ENCODE data around the gene ST6GAL2. TPM values are rescaled to one million over a fixed set of nuclear protein-coding genes. Genes with fewer than 3 reads are reported as not detected.

Gene ST6GAL2
- 1 to 10 TPM in 1 of 2 donors, under 1 TPM in 1; 0.95 to 4.0 TPM for total RNA-seq
- polyA plus RNA-seq: under 1 TPM; 0.02 to 0.16 TPM
- long read RNA-seq, donor 1: 0 reads
- long read RNA-seq, donor 2: 0 reads
- long read RNA-seq, donor 3: 0 reads
- long read RNA-seq, donor 4: 0 reads
- long read RNA-seq, donor 5: 0 reads

- 1% methylated on average over 87 to 118 of the region's 118 CpGs for WGBS, 2 donors
- Histone ChIP-seq H3K9ac (ENCODE audit: insufficient read depth in 1 of 2, low read length in 2 of 2) (peak within 1 kb of the TSS in 1 of 2 donors; percentile 32), H3K27ac (ENCODE audit: low read depth in 1 of 2, low read length in 1 of 2) (no peak within 1 kb of the TSS), H3K4me3 (peak within 1 kb of the TSS; percentile 5), H3K4me1 (ENCODE audit: control insufficient read depth in 5 of 5, insufficient read depth in 5 of 5, low read length in 5 of 5) (peaks cover 0 to 18% (median 4%) of the 10 kb centered on the region in 5 donors), H3K9me3 (ENCODE audit: control insufficient read depth in 4 of 4, insufficient read depth in 3 of 4, low read length in 3 of 4) (no peaks in the 10 kb centered on the region), H3K36me3 (ENCODE audit: control insufficient read depth in 4 of 4, insufficient read depth in 4 of 4, low read length in 4 of 4) (no peaks in the 10 kb centered on the region), H3K27me3 (ENCODE audit: control insufficient read depth in 3 of 3, insufficient read depth in 3 of 3, low read length in 2 of 3) (peaks cover 20 to 33% (median 26%) of the 10 kb centered on the region in 3 donors)
- no peak for TF ChIP-seq CTCF (IDR thresholded peaks at IDR 0.05; ENCODE audit: control extremely low read depth, extremely low read depth)
- DNase-seq (peak; percentile 48 to 60 (median 52)), ATAC-seq (ENCODE audit: insufficient read depth, low FRiP score) (peak; percentile 22)
Observed at GRCh38 chr2:106885971-106886915, at the start of gene ST6GAL2. Gene ST6GAL2 (minus strand): TSS chr2:106886167. CDS start chr2:106843977, 42,190 bp downstream.

GRCh38 chr2:106932644-106933043 lies 46.7 kb upstream of the ST6GAL2 start:
- no peak for DNase-seq
- no peak overlapping the region for H3K9ac ChIP-seq (ENCODE audit: insufficient read depth in 1 of 2, low read length in 2 of 2)
- no peaks in the 10 kb centered on the region for H3K36me3 ChIP-seq (ENCODE audit: control insufficient read depth in 4 of 4, insufficient read depth in 4 of 4, low read length in 4 of 4)
- 50 to 81% methylated on average over 3 of the region's 3 CpGs for WGBS, 2 donors
- H3K27ac ChIP-seq (ENCODE audit: low read depth in 1 of 2, low read length in 1 of 2): no peak overlapping the region
- no peaks in the 10 kb centered on the region for H3K4me1 ChIP-seq (ENCODE audit: control insufficient read depth in 5 of 5, insufficient read depth in 5 of 5, low read length in 5 of 5)
- no peak for TF ChIP-seq CTCF (IDR thresholded peaks at IDR 0.05; ENCODE audit: control extremely low read depth, extremely low read depth)
- H3K27me3 ChIP-seq (ENCODE audit: control insufficient read depth in 3 of 3, insufficient read depth in 3 of 3, low read length in 2 of 3): no peaks in the 10 kb centered on the region
- no peak overlapping the region for H3K4me3 ChIP-seq
- no peak for ATAC-seq (ENCODE audit: insufficient read depth, low FRiP score)
- H3K9me3 ChIP-seq (ENCODE audit: control insufficient read depth in 4 of 4, insufficient read depth in 3 of 4, low read length in 3 of 4): no peaks in the 10 kb centered on the region

- DNase-seq: no peak
- WGBS, 2 donors: 79 to 91% methylated on average over 5 of the region's 5 CpGs
- H3K9me3 ChIP-seq (ENCODE audit: control insufficient read depth in 4 of 4, insufficient read depth in 3 of 4, low read length in 3 of 4): peaks cover 0 to 2% (median under 1%) of the 10 kb centered on the region in 4 donors
- no peaks in the 10 kb centered on the region for H3K27me3 ChIP-seq (ENCODE audit: control insufficient read depth in 3 of 3, insufficient read depth in 3 of 3, low read length in 2 of 3)
- ATAC-seq (ENCODE audit: insufficient read depth, low FRiP score): no peak
- H3K36me3 ChIP-seq (ENCODE audit: control insufficient read depth in 4 of 4, insufficient read depth in 4 of 4, low read length in 4 of 4): no peaks in the 10 kb centered on the region
- no peak overlapping the region for H3K27ac ChIP-seq (ENCODE audit: low read depth in 1 of 2, low read length in 1 of 2)
- no peak for TF ChIP-seq CTCF (IDR thresholded peaks at IDR 0.05; ENCODE audit: control extremely low read depth, extremely low read depth)
- no peak overlapping the region for H3K9ac ChIP-seq (ENCODE audit: insufficient read depth in 1 of 2, low read length in 2 of 2)
- no peaks in the 10 kb centered on the region for H3K4me1 ChIP-seq (ENCODE audit: control insufficient read depth in 5 of 5, insufficient read depth in 5 of 5, low read length in 5 of 5)
- H3K4me3 ChIP-seq: no peak overlapping the region
Observed at GRCh38 chr2:106931717-106932335, 45.9 kb upstream of the ST6GAL2 start.
